Activated CD4-positive, alpha-beta T cell treated with anti-CD3 and anti-CD28 coated beads for 1 hour (primary cell): ENCODE results near the gene NOL8.
A peak's percentile ranks its signal among the peaks of the same experiment; 100 is the strongest.

ENCODE experiments used
- DNase-seq: peaks from one replicate; pipeline ENCODE4 v3.0.0-alpha.2; 2020

The NOL8 gene

DNA sequence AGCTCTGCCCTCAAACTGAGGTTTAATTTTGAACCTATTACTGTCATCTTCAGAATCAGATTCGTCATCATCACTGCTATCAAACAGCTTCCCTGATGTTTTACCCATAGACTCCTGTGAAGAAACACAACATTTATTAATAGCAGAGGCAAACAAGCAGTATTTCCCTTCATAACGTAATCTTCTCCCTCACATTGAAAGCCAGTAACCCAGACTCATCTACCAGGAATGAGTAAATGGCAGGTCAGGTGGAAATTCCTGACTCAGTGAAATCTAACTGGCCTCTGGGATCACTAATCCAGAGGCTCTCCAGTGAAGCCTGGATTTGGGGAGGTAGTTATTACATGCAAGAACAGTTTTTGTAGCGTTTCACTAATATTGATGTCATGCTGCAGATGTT lies 14.6 kb downstream of the NOL8 start:
- DNase-seq: no peak

DNA sequence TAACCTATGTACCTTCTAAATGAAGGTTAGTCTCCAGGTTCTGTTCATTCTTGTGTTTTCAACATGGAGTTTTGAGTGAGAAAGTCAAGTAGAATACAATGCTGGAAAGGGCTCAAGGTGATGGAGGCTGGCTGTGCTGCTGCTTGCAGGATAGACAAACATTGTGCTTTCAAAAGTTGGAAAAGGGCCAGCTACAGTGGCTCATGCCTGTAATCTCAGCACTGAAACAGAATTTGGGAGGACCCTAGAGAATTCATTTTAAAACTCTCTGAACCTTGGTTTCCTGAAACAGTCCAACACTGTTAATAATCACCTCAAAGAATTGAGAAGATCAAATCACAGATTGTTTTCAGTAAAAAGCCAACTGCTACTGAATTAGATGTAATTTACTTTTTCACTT lies 16.3 kb downstream of the NOL8 start:
- DNase-seq: no peak

DNA sequence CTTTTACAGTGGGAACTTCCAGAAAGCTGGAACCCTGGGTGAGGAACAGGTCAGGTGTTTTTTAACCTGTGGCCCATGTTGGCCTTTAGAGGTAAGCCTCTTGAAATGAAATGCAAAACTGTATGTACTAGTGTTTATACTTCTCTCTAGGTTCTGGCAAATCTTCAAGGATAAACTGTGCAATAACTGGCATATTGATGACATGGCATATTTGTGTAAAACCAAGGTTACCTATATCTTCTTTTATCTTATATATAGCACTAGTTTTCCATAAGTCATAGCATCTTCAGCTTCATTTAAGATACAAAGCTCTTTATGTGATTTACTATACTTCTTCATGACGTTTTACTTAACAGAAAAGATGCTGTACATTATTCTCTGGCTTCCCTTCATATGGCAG lies 24.2 kb downstream of the NOL8 start:
- no peak for DNase-seq

DNA sequence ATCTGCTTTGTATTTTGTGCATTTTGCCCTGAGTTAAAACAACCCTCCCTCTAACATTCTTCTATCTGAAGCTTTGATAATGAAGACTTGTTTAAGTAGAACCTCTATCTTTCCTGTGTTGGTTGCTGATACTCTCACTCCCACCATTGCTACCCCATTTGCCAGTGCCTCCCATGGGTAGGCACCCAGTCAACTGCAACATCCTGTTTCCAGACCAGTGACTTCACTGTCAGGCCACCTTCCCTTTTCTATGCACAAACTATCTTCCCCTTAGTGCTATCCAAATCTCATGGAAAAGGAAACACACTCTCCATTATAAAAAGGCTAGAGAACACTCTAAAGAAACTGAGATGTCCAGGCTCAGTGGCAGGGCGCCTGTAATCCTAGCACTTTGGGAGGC lies 26.0 kb downstream of the NOL8 start:
- DNase-seq: no peak

DNA sequence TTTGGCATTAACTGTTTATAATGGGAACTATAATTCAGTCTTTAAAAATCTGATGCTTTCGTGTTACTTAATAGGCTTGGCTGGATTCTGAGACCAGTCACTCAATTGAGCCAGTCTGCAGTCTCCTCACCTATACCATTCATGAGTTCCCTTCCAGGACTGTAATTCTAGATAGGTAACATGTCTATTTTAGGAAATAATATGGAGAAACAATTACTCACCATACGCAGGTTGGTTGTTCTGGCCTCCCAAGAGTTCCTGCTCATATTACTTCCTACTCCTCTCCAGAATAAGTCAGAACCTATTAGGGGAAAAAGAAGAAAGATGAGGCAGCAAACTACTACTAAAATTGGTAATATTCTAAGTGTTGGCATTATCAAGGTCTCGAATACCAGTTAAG lies 27.1 kb downstream of the NOL8 start:
- DNase-seq: no peak

DNA sequence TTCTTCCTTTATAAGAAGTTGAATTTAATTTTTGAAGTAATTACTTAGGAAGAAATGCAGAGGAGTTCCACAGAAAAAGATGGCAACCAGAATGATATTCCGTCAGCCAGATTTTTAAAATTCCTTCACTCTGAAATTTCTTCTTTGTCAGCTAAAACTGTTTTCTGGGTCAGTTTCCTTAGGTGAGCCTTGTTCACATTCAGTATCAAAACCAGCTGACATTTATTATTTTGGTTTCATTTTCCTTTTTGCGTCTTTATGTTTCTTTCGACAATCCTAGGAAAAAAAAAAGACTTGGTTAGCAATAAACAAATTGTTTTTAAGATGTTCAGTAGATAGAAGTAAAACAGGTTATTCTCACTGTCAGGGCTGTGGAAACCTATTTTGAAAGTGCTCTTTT lies 27.5 kb downstream of the NOL8 start:
- DNase-seq: no peak

DNA sequence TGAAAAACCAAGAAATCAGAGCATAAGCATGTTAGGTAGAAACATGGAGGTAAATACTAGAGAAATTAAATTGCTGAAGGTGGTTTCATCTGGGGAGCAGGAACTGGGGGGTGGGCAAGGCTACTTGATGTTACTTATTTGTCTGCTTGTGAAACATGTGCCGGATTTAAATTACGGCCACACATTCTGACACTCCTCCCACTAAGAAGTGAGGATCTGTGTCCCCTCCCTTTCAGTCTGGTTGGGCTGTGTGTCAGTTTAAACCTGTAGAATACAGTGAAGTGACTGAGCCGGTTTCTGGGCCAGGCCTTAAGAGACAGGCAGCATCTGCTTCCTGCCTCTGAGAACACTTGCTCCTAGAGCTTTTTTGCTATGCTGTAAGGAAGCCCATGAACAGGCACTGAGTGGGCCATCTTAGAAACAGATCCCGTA lies 29.3 kb downstream of the NOL8 start:
- no peak for DNase-seq

DNA sequence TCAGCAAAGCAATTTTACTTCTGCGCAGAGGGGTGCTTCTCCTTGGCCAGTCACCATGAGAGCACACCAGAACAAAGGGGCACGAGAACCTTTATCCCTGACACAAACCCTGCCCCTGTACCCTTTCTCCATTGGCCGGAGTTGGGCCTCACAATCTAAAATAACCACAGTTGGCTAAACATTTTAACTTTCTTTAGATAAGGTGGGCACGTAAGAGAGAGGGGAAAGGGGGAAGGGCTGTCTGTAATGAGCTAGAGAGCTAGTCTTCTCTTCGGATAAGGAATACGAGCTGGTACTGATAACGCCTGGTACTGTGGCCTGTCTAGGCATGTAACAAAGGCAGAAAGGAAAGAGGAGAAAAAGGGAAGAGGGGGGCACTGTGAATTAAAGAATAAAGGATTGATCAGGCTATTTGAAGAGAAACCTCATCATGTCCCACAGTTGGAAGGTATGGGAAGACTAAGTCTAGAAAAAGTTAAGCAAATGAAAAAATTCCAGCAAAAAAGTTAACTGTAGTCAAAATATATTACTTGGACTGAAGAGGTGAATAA lies 29.8 kb downstream of the NOL8 start:
- DNase-seq: no peak

DNA sequence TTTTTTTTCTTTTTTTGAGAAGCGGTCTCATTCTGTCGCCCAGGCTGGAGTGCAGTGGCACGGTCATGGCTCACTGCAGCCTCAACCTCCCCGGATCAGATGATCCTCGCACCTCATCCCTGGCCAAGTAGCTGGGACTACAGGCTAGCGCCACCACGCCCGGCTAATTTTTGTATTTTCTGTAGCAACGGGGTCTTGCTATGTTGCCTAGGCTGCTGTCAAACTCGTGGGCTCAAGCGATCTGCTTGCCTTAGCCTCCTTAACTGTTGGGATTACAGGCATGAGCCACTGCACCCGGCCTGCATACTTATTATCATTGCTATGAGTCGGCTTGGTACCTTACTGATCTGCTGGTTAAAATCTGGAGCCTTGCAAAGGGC lies 30.9 kb downstream of the NOL8 start:
- DNase-seq: no peak

DNA sequence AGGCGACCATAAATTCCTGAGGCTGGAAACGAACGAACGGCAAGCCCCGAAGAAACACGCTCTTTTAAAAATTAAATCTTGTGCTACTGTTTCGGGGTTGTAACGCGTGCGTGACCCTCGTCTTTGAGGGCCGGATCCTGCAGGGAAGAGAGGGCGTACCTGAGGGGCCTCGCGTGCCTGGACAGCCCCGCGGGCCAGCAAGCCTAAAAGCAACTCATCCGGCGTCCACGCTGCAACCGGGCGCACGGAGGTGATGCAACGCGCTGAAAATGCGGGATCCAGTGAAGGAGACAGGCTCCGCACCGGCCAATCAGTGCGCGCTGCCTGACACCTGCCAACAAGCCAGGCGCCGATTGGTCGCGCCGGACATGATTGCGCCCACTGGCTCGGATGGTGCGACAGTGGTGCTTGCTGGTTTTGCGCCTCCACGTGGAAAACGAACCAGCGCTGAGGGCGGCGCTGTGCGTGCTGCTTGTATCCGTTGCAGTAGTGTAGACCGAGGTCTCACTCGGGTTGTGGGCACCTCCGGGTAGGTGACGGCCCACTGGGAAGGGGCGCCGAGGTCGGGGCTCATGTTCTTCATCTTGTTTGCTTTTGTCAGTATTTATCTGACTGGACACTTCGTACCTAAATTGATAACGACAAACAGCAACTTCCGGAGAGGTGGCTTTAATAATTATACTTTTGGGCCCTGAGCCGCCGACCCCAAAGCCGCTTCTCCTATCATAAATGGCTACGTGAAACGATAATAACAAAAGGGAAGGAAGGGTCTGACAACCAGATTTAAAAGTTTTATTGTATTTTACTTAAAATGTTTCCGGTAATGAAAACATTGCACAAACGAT lies 31.5 kb downstream of the NOL8 start, which contains the start of gene IARS1:
Gene IARS1 (minus strand): TSS at position 246 of the 845 bp plus-strand sequence. CDS start 4,278 bp downstream, outside the sequence.
- peak; percentile 100 for DNase-seq

DNA sequence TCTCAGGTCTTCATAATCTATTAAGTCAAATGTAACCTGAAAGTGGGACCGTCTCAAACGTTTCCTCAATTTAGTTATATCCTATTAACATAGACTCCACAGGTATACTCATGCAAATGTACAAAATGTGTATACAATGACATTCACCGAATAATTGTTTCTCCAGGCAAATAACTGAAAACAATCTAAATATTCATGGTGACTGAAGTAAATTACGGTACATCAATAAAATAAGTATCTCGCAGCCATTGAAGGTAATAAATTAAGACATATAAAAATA lies 32.1 kb downstream of the NOL8 start:
- no peak for DNase-seq

DNA sequence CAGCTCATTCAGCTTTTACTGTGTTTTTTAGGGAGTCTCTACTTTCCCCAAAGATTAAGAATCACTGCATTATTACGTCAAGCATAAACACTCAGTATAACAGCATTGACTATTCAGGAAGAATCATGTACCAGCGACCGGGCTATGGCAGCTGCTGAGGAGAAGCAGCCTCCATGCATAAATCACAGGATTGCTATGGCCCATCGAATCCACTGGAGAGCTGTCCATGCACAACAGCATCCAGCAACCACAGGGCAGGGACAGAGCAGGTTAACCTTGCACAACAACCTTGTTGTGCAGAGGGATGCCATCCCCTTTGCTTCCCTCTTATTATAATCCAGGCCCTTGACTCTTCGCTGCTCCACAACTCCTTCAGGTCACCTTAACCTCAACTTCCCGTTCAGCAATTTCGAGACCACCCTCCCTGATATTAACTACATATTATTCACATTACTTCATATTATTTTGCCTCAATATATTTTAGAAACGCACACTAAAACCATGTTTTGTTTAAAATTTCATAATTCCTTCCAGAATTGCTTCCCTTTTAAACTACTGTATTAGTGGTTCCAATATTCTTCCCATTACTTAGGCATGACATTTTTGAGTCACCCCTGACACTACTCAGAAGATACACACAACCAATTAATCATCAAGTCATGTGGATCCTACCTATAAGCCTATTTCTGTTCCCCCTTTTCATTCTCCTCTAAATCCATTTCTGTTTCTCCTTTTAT lies 32.6 kb downstream of the NOL8 start:
- no peak for DNase-seq

DNA sequence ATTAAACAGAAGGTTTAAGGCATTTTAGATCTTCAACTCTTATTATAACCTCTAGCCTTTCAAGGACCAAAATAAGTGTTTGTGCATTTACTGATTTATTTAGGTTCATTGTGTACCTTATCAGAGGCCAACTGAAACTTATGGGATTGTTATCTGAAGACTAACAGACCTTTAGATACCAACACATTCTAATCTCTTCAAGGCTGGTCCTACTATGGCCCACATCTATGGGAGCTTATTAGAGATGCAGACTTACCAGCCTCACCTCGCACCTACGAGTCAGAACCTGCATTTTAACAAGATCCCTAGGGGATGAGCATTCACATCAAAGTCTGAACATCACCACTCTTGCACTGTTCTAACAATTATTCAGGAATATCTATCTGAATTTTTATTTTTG lies 33.6 kb downstream of the NOL8 start:
- no peak for DNase-seq

DNA sequence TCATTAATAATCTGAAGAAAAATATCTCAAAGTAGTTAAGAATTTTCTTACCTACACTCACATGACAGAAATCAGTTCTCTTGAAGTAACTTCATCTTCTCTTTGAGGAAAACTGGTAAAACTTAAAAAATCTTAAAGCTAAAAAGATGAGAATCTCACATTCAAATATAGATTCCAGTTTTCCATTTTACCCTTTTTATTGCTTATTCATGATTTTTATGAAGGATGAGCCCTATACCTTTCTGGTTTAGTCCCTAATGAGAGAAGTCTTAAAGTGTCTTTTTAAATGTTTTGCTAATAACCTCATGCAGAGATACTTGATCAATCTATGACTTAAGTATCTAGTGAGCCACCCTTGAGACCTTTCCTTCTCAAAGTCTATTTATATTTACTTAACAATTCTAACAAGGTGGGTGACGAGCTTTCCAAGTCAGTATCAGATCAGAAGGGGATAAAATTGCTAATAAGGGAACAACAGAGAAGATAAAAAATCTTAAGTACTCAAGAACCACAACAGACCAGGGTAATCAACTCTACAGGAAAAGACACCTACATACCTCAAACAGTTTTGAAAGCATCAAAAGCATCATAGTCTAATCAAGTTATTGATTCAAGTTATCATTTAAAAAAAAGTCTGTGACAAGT lies 34.2 kb downstream of the NOL8 start:
- DNase-seq: no peak

DNA sequence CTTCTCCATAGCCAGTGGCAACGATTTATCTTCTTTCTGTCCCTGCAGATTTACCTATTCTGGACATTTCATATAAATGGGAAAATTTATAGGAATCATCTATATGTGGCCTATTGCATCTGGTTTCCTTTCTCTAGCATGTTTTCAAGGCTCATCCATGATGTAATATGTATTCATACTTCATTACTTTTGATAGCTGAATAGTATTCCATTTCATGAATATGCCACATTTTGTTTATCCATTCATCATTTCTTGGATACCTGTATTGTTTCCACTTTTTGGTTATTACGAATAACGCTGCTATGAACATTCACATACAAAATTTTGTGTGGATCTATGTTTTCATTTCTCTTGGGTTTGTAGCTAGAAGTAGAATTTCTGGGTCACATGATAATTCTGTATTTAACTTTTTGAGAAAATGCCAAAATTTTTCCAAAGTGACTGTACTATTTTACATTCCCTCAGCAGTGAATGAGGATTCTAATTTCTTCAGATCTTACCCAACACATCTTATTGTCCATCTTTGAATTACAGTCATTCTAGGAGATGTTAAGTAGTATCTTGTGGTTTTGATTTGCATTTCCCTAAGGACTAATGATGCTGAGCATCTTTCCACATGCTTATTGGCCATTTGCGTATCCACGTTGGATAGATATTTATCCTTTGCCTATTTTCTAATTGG lies 35.3 kb downstream of the NOL8 start:
- DNase-seq: no peak

DNA sequence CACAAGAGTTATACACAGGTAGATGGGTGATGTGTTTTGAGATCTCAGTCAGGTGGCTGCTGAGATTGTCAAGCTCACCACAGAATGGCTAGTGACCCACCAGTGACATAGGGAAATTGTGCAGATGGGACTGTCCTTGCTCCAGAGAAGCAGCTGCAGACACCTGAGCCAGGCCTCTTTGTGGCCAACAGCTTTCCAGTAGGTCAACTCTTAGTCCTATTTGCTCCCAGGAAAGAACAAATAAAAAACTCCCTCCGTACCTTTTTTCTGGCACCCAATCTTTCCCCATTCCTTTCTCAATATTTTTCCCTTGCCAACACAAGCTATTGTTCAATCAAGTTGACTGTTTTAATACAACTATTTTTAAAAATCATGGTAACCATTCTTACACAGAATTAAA lies 45.8 kb downstream of the NOL8 start:
- no peak for DNase-seq

DNA sequence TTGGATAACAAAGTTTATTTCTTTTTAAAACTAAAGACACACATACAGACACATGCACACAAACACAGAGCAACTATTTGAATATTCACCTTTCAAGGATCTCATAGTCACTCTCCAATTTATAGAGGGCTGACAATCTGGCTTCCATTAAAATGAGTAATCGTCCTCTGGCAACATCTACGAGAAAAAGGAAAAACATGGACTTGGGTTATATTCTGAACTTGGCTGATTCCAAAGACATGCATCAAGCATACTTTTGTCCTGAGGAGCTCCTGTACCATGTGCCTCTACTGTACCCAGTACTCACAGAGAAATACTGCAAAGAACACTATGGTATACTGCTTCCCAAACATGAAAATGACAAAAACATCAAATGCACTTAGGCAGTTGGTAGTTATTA lies 47.0 kb downstream of the NOL8 start:
- no peak for DNase-seq

DNA sequence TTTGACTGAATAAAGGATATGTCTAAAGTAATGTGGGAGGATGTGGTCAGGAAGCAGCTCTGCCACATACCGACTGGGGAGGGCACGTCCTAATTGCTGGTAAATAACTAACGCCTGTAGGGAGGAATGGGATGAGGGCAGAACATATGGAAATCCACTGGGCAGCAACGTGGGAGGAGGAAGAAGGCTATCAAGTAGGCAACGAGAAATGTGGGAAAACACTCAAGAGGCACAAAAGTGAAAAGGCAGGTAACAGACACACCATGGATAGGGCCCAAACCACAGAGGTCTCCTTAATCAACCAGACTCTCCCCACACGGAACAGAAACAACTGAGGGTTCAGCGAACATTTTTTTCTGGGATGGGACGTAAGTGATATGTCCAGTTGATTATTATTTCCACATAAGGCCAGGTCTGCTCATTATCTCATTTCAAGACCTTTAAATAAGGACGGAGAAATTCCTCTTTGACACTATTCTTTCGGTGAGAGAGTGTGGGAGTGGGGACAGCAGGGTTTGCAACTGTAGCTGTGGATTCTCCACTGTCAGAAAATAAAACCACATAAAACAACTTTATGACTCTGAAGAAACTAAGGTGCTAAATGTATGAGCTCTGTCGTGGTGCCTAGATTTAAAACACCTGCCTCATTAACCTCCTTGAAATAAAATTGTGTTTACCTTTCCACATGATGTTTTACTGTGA lies 48.7 kb downstream of the NOL8 start:
- DNase-seq: no peak

DNA sequence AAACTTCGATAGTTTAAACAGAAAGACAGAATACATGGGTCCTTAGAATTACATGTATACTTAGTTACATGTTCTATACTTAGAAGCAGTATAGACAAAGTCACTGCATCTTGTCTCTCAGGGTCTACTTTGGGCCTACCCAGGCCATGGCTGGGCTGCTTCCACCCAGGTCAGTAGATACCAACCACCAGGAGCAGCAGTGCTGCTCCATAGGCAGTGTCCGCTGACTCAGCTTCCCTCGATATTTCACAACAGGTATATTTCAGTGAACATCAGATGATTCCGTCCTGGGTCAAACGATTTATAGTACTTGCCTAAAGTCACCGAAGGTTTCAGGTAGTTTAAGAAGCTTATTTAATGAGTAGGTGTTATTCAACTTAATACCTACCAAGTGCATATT lies 49.6 kb downstream of the NOL8 start:
- DNase-seq: no peak

DNA sequence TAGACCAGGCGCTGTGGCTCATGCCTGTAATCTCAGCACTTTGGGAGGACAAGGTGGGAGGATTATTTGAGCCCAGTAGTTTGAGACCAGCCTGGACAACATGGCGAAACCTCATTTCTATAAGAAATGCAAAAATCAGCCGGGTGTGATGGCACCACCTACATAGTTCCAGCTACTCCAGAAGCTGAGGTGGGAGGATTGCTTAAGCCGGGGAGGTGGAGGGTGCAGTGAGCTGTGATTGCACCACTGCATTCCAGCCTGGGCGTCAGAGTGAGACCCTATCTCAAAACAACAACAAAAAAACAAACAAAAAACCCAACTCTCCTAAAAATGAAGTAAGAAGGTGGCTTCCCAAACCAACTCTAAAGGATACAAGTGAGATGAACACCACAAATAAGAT lies 54.6 kb downstream of the NOL8 start:
- DNase-seq: no peak

DNA sequence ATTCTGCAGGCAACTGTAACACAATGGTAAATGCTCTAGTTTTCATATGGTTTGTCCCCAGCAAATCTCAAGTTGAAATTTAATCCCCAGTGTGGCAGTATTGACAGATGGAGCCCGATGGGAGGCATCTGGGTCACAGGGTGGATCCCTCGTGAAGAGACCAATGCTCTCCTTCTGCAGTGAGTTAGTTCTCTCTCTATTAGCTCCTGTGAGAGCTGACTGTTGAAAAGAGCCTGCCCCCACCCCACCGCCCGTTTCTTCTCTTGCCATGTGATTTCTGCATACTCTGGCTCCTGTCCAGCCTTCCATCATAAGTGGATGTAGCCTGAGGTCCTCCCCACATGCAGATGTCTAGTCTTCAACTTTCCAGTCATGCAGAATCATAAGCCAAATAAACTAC lies 58.7 kb downstream of the NOL8 start:
- no peak for DNase-seq

DNA sequence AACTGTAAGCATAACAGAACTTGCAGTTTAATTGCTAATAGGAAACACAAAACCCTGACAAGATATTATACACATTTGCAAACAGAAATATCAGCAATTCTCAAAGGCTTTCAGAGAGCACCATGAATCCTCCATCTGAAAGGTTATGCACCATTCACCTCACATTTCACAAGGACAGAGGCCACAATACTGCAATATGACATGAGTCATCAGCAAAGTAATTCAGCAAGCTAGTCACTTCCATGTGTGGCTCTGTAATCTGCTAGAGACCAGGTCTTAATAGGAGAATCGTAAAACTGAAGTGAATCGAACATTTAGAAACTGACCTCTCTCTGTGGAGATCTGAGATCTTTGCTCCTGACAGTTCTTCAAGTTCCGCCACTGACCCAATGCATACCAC lies 60.0 kb downstream of the NOL8 start:
- no peak for DNase-seq

DNA sequence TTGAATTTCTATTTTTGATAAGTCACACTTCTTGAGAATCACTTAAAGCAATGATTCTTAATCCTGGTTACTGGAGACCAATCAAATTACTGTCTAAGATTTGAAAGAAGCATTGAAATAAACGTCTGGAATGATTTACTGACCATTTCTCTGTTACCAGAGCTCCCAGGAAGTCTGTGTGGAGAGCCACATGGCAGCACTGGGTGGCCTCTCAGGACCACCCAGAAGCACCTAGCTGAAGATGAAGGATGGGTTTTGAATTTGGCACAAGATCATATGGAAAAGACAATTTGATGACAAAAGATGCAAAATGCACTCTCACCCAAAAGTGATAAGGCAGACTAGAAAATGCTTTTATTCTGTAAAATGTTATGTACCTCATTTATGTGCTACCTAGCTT lies 62.0 kb downstream of the NOL8 start:
- no peak for DNase-seq
